ENCODE results near the gene FKBP7.

Gene FKBP7

GRCh38 chr2:178499640-178500039 is 21.2 kb upstream of the FKBP7 start:
- Histone ChIP-seq H3K9me3 (ENCODE audit: severe bottlenecking) (no peaks in the 10 kb centered on the region), H3K36me3 (ENCODE audit: low read depth) (peaks cover 82% of the 10 kb centered on the region), H3K4me3 (ENCODE audit: severe bottlenecking) (no peak overlapping the region)

GRCh38 chr2:178498137-178498536 is 19.7 kb upstream of the FKBP7 start:
- TF ChIP-seq CTCF (IDR thresholded peaks at IDR 0.05; ENCODE audit: poor library complexity, severe bottlenecking), result no peak
- peaks cover 77% of the 10 kb centered on the region for H3K36me3 ChIP-seq (ENCODE audit: low read depth)

More at GRCh38 chr2:178499640-178500039, 21.2 kb upstream of the FKBP7 start:
- ATAC-seq (ENCODE audit: low read depth), result no peak
- TF ChIP-seq CTCF (IDR thresholded peaks at IDR 0.05; ENCODE audit: poor library complexity, severe bottlenecking), result no peak
- Histone ChIP-seq H3K27me3 (ENCODE audit: insufficient read depth, poor library complexity, severe bottlenecking) (no peaks in the 10 kb centered on the region), H3K4me1 (ENCODE audit: insufficient read depth, poor library complexity, severe bottlenecking) (no peaks in the 10 kb centered on the region), H3K27ac (ENCODE audit: poor library complexity, severe bottlenecking) (no peak overlapping the region)
- DNase-seq (ENCODE audit: low spot score), result no peak

GRCh38 chr2:178496049-178496448 is 17.6 kb upstream of the FKBP7 start:
- no peak overlapping the region for H3K4me3 ChIP-seq (ENCODE audit: severe bottlenecking)
- TF ChIP-seq CTCF (IDR thresholded peaks at IDR 0.05; ENCODE audit: poor library complexity, severe bottlenecking), result no peak
- H3K27ac ChIP-seq (ENCODE audit: poor library complexity, severe bottlenecking), result no peak overlapping the region
- no peak for ATAC-seq (ENCODE audit: low read depth)
- H3K4me1 ChIP-seq (ENCODE audit: insufficient read depth, poor library complexity, severe bottlenecking), result no peaks in the 10 kb centered on the region
- H3K9me3 ChIP-seq (ENCODE audit: severe bottlenecking), result no peaks in the 10 kb centered on the region
- no peaks in the 10 kb centered on the region for H3K27me3 ChIP-seq (ENCODE audit: insufficient read depth, poor library complexity, severe bottlenecking)
- DNase-seq (ENCODE audit: low spot score), result no peak
- peaks cover 71% of the 10 kb centered on the region for H3K36me3 ChIP-seq (ENCODE audit: low read depth)

More at GRCh38 chr2:178498137-178498536, 19.7 kb upstream of the FKBP7 start:
- ATAC-seq (ENCODE audit: low read depth), result no peak
- no peak for DNase-seq (ENCODE audit: low spot score)
- Histone ChIP-seq H3K4me1 (ENCODE audit: insufficient read depth, poor library complexity, severe bottlenecking) (no peaks in the 10 kb centered on the region), H3K9me3 (ENCODE audit: severe bottlenecking) (no peaks in the 10 kb centered on the region), H3K4me3 (ENCODE audit: severe bottlenecking) (no peak overlapping the region), H3K27ac (ENCODE audit: poor library complexity, severe bottlenecking) (no peak overlapping the region), H3K27me3 (ENCODE audit: insufficient read depth, poor library complexity, severe bottlenecking) (no peaks in the 10 kb centered on the region)

GRCh38 chr2:178491612-178492011 is 13.2 kb upstream of the FKBP7 start:
- DNase-seq (ENCODE audit: low spot score) (no peak), ATAC-seq (ENCODE audit: low read depth) (no peak)
- H3K27me3 ChIP-seq (ENCODE audit: insufficient read depth, poor library complexity, severe bottlenecking), result no peaks in the 10 kb centered on the region
- no peak for TF ChIP-seq CTCF (IDR thresholded peaks at IDR 0.05; ENCODE audit: poor library complexity, severe bottlenecking)
- no peaks in the 10 kb centered on the region for H3K9me3 ChIP-seq (ENCODE audit: severe bottlenecking)
- no peak overlapping the region for H3K27ac ChIP-seq (ENCODE audit: poor library complexity, severe bottlenecking)
- H3K4me3 ChIP-seq (ENCODE audit: severe bottlenecking), result no peak overlapping the region
- no peaks in the 10 kb centered on the region for H3K4me1 ChIP-seq (ENCODE audit: insufficient read depth, poor library complexity, severe bottlenecking)
- H3K36me3 ChIP-seq (ENCODE audit: low read depth), result peaks cover 50% of the 10 kb centered on the region

GRCh38 chr2:178485356-178485755 is 7.0 kb upstream of the FKBP7 start:
- Histone ChIP-seq H3K27me3 (ENCODE audit: insufficient read depth, poor library complexity, severe bottlenecking) (no peaks in the 10 kb centered on the region), H3K4me1 (ENCODE audit: insufficient read depth, poor library complexity, severe bottlenecking) (peaks cover 15% of the 10 kb centered on the region), H3K4me3 (ENCODE audit: severe bottlenecking) (no peak overlapping the region), H3K27ac (ENCODE audit: poor library complexity, severe bottlenecking) (no peak overlapping the region), H3K36me3 (ENCODE audit: low read depth) (peaks cover 8% of the 10 kb centered on the region), H3K9me3 (ENCODE audit: severe bottlenecking) (no peaks in the 10 kb centered on the region)
- DNase-seq (ENCODE audit: low spot score), result no peak
- TF ChIP-seq CTCF (IDR thresholded peaks at IDR 0.05; ENCODE audit: poor library complexity, severe bottlenecking), result no peak
- no peak for ATAC-seq (ENCODE audit: low read depth)
